ENCODE measurements around the gene EGFL7.

EGFL7 gene

GRCh38 chr9:136673975-136674785 is 11.5 kb downstream of the EGFL7 start:
- H3K27me3 Mint-ChIP-seq: no peaks in the 10 kb centered on the region
- H3K27ac Mint-ChIP-seq: no peak overlapping the region
- no peaks in the 10 kb centered on the region for H3K4me1 Mint-ChIP-seq
- CTCF ChIA-PET: no interaction called here
- no peaks in the 10 kb centered on the region for H3K9me3 Mint-ChIP-seq
- no peak overlapping the region for H3K4me3 Mint-ChIP-seq
- DNase-seq: no peak
- H3K36me3 Mint-ChIP-seq: no peaks in the 10 kb centered on the region

DNA sequence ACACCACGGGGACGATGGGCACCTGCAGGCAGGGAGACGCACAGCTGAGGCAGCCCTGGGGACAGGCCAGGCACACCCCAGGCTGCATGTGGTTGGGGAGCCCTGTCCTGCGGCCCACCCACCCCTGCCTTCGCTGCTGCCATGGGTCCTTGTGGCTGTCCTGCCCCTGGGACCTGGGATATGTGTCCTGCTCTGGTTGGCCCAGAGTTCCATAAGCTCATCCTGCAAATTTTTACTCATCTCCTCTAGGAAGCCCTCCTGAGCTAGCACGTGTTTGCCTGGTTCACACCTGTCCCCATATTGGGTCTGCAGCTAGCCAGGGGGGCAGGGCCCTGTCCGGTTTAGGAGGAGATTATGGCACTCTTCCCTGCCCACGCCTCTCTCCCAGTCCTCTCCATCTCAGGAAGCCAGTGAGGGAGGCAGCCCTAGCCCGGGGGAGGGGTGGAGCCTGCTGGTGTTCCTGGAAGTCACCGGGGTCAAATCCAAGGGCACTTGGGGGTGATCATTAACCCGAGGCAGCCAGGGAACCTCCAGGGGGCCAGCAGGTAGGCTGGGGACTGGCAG is 12.2 kb downstream of the EGFL7 start:
- Mint-ChIP-seq H3K9me3 (no peaks in the 10 kb centered on the region), H3K27ac (no peak overlapping the region), H3K4me1 (no peaks in the 10 kb centered on the region), H3K4me3 (no peak overlapping the region), H3K36me3 (no peaks in the 10 kb centered on the region), H3K27me3 (no peaks in the 10 kb centered on the region)
- no peak for DNase-seq
- CTCF ChIA-PET: no interaction called here

DNA sequence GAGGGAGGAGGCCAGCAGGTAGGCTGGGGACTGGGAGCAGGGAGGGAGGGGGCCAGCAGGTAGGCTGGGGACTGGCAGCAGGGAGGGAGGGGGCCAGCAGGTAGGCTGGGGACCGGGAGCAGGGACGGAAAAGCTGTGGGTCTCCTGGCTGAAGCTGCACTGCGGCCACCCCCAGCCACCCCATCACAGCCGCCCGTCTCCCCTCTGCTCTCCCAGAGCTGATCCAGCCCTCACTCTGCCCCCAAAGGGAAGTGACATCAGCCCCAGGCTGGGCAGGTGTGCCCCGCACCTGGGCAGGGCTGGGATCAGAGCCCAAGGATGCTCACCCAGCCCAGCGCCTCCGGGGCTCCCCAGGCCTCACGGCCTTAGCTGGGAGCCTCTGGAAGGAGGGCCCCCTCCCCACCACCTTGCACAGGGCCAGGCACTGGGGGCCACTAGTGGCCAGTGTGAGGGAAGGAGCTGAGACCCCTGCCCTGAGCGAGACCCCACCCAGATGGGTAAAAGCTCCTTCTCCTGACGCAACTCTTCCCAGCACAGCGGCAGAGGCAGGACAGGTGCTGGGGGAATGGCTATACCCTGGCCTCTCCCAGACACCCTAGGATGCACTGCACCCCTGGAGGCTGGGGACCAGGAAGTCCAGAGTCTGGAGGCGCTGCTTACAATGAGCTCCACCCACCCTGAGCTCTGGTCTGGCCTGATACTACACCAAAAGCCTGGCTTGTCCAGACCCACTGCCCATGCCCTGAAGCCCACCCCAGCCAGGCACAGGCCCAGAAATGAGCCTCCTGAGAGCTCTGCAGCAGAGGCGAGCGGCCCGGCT is 13.0 kb downstream of the EGFL7 start:
- Mint-ChIP-seq H3K27me3 (no peaks in the 10 kb centered on the region), H3K4me3 (no peak overlapping the region), H3K4me1 (no peaks in the 10 kb centered on the region), H3K36me3 (no peaks in the 10 kb centered on the region), H3K9me3 (no peaks in the 10 kb centered on the region), H3K27ac (no peak overlapping the region)
- no peak for DNase-seq
- CTCF ChIA-PET: no interaction called here

- DNase-seq: no peak
- Mint-ChIP-seq H3K4me3 (no peak overlapping the region), H3K4me1 (no peaks in the 10 kb centered on the region), H3K27ac (no peak overlapping the region), H3K9me3 (no peaks in the 10 kb centered on the region), H3K27me3 (no peaks in the 10 kb centered on the region), H3K36me3 (no peaks in the 10 kb centered on the region)
- CTCF ChIA-PET: interaction anchor here (1.0 kb wide), 1 partner anchor 9 kb away, joined by 3 read pairs; no protein-coding TSS in a partner anchor
These were observed 13.6 kb downstream of the EGFL7 start for GRCh38 chr9:136676297-136676794.

- H3K36me3 Mint-ChIP-seq: no peaks in the 10 kb centered on the region
- CTCF ChIA-PET: interaction anchor here (1.0 kb wide), 1 partner anchor 10 kb away, joined by 3 read pairs; no protein-coding TSS in a partner anchor
These were observed 14.4 kb downstream of the EGFL7 start for GRCh38 chr9:136676920-136677686.

GRCh38 chr9:136678034-136678433 is 15.3 kb downstream of the EGFL7 start:
- no peaks in the 10 kb centered on the region for H3K9me3 Mint-ChIP-seq
- CTCF ChIA-PET: no interaction called here
- no peaks in the 10 kb centered on the region for H3K27me3 Mint-ChIP-seq
- no peaks in the 10 kb centered on the region for H3K4me1 Mint-ChIP-seq
- no peaks in the 10 kb centered on the region for H3K36me3 Mint-ChIP-seq
- no peak overlapping the region for H3K4me3 Mint-ChIP-seq
- no peak for DNase-seq
- H3K27ac Mint-ChIP-seq: no peak overlapping the region

More at GRCh38 chr9:136676920-136677686, 14.4 kb downstream of the EGFL7 start:
- no peaks in the 10 kb centered on the region for H3K27me3 Mint-ChIP-seq
- no peak overlapping the region for H3K27ac Mint-ChIP-seq
- H3K4me3 Mint-ChIP-seq: no peak overlapping the region
- no peak for DNase-seq
- H3K4me1 Mint-ChIP-seq: no peaks in the 10 kb centered on the region
- H3K9me3 Mint-ChIP-seq: no peaks in the 10 kb centered on the region

- Mint-ChIP-seq H3K4me3 (no peak overlapping the region), H3K27ac (no peak overlapping the region), H3K4me1 (no peaks in the 10 kb centered on the region), H3K36me3 (no peaks in the 10 kb centered on the region), H3K27me3 (no peaks in the 10 kb centered on the region), H3K9me3 (no peaks in the 10 kb centered on the region)
- CTCF ChIA-PET: no interaction called here
- DNase-seq: no peak
These were observed 15.9 kb downstream of the EGFL7 start for GRCh38 chr9:136678624-136679023.

GRCh38 chr9:136679431-136679941 is 16.8 kb downstream of the EGFL7 start:
- Mint-ChIP-seq H3K4me1 (no peaks in the 10 kb centered on the region), H3K9me3 (no peaks in the 10 kb centered on the region), H3K36me3 (no peaks in the 10 kb centered on the region), H3K4me3 (no peak overlapping the region), H3K27ac (peak overlapping the region; percentile 24), H3K27me3 (no peaks in the 10 kb centered on the region)
- CTCF ChIA-PET: no interaction called here
- no peak for DNase-seq

- Mint-ChIP-seq H3K4me1 (peaks cover 3% of the 10 kb centered on the region), H3K9me3 (no peaks in the 10 kb centered on the region), H3K4me3 (no peak overlapping the region), H3K36me3 (no peaks in the 10 kb centered on the region), H3K27ac (no peak overlapping the region), H3K27me3 (peaks cover 3% of the 10 kb centered on the region)
- no peak for DNase-seq
- CTCF ChIA-PET: no interaction called here
These were observed 18.3 kb downstream of the EGFL7 start for GRCh38 chr9:136681029-136681428.

DNA sequence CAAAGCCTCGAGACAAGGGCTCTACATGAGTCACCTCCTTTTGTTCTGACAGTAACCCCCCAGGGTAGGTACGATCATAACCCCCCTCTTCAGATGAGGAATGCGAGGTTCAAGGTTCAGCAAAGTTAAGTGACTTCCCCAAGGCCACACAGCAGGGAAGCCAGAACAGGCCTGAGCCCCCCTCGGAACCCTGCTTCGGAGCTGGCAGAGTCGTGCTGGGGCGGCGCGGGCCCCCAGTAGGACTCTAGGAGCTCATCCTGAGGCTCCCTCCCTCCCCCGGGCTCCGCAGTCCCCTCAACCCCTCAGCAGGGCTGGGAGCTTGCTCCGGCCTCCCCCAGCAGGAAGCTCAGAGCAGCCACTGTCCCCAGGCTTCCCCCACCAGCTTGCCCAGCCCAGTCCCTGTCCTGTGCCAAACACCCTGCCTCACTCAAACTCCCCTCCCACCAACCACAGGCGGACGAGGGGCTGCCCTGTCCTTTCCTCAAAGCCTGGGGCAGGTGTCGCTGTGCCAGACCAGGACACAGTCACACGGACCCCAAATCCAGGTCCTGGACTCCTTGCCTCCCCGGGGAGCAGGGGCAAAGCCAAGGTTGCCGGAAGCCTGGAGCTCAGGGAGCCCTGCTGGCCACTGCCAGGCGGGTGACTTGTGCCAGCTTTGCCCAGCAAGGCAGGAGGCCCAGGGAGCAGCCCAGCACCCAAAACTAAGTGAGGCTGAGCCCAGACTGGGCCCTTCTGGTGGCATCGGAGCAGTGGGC is 19.4 kb downstream of the EGFL7 start:
- peaks cover 9% of the 10 kb centered on the region for H3K27me3 Mint-ChIP-seq
- peaks cover 7% of the 10 kb centered on the region for H3K4me1 Mint-ChIP-seq
- no peak overlapping the region for H3K4me3 Mint-ChIP-seq
- CTCF ChIA-PET: interaction anchor here (0.9 to 1.2 kb wide), 3 partner anchors 10 to 18 kb away, joined by 3 read pairs; no protein-coding TSS in a partner anchor
- no peak overlapping the region for H3K27ac Mint-ChIP-seq
- H3K9me3 Mint-ChIP-seq: no peaks in the 10 kb centered on the region
- DNase-seq: no peak
- no peaks in the 10 kb centered on the region for H3K36me3 Mint-ChIP-seq

DNA sequence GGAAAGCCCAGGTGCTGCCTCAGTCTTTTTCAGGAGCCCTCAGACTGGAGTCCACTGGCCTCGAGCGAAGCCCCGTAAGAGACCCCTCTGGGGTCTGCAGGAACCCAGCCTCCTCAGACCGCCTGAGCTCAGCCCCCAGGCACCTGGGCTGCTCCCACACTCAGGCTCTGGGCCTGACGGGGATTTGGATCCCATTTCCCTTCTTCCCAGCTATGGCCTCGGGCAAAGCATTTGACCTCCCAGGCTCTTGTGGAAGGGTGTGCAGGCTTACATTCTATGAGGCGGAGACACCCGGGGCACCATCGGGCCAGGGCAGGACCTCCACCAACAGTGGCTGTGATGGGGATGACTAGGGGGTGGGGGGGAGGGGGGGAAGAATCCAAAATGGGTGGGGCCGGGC is 20.0 kb downstream of the EGFL7 start:
- DNase-seq: no peak
- H3K4me1 Mint-ChIP-seq: peaks cover 7% of the 10 kb centered on the region
- H3K36me3 Mint-ChIP-seq: no peaks in the 10 kb centered on the region
- CTCF ChIA-PET: interaction anchor here (0.9 to 1.2 kb wide), 3 partner anchors 11 to 19 kb away, joined by 3 read pairs; no protein-coding TSS in a partner anchor
- no peaks in the 10 kb centered on the region for H3K9me3 Mint-ChIP-seq
- peaks cover 9% of the 10 kb centered on the region for H3K27me3 Mint-ChIP-seq
- no peak overlapping the region for H3K27ac Mint-ChIP-seq
- no peak overlapping the region for H3K4me3 Mint-ChIP-seq

DNA sequence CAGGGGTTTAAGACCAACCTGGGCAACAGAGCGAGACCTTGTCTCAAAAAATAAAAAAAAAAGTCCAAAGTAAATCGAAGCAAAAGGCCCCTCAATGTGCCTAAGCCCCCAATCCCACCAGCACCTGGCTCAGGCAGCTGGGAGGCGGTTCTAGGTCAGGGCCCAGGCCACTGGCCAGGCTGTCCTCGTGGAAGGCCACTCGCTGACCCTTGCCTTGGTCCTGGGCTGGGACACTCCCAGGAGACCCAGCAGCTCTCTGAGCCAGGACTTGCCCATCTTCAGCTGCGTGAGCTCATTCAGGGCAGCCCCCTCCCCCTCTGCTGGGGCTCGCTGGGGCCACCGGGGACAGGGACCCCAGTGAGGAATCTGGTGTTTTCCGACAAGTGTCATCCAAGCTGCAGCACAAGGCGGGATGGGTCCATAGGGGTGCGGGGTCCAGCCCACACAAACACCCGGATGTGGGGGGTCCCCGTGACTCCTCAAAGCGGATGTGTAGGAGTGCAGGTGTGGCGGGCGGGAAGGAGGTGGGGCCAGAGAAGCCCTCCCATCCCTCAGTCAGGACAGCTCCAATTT is 20.5 kb downstream of the EGFL7 start:
- H3K4me3 Mint-ChIP-seq: no peak overlapping the region
- CTCF ChIA-PET: interaction anchor here (1.0 to 1.2 kb wide), 2 partner anchors 12 to 19 kb away, joined by 3 read pairs; no protein-coding TSS in a partner anchor
- H3K27me3 Mint-ChIP-seq: peaks cover 14% of the 10 kb centered on the region
- no peak overlapping the region for H3K27ac Mint-ChIP-seq
- DNase-seq: no peak
- H3K4me1 Mint-ChIP-seq: peaks cover 7% of the 10 kb centered on the region
- no peaks in the 10 kb centered on the region for H3K9me3 Mint-ChIP-seq
- no peaks in the 10 kb centered on the region for H3K36me3 Mint-ChIP-seq

DNA sequence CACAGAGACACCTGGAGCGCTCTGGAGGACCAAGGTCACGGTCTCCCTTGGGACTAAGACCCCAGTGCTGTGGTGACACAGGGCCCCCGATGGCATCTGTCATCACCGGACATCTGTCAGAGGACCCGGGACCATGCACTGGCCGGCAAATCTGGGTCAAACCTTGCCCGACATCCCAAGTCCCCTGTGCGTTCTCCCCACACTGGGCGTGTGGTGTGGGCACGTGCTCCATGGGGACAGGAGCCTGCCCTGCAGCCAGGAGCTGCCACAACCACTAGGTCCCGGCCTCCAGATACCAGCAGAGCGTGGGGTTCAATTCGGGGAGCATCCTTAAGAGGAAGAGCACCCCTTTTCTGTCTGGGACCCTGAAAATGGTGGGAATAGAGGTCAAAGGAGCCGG is 21.0 kb downstream of the EGFL7 start:
- CTCF ChIA-PET: no interaction called here
- no peak overlapping the region for H3K27ac Mint-ChIP-seq
- H3K9me3 Mint-ChIP-seq: no peaks in the 10 kb centered on the region
- no peak overlapping the region for H3K4me3 Mint-ChIP-seq
- DNase-seq: no peak
- no peaks in the 10 kb centered on the region for H3K36me3 Mint-ChIP-seq
- H3K4me1 Mint-ChIP-seq: peaks cover 7% of the 10 kb centered on the region
- peaks cover 19% of the 10 kb centered on the region for H3K27me3 Mint-ChIP-seq
